HepG2 (cell line): ENCODE measurements around the gene AKT2. TPM values are rescaled to one million over a fixed set of nuclear protein-coding genes. Genes with fewer than 3 reads are reported as not detected.

Experiments
- ADNP ChIP-seq: sonication (generic); formaldehyde crosslinking; IDR thresholded peaks from 2 replicates; pipeline ENCODE4 v1.4.0; 2020; ENCODE audit warnings: missing genetic modification reagents
- CEBPG ChIP-seq: IDR thresholded peaks from 2 replicates; pipeline ENCODE4 v1.6.1; 2016
- MAFK ChIP-seq, 2 experiments: IDR thresholded peaks in 1 of 2; conservative IDR thresholded peaks in 1 of 2; 2 replicates each; pipeline ENCODE4 v1.6.1; 2011; ENCODE audit warnings: improper control_type of control experiment in 2 of 2, low read length in 2 of 2
- NR3C1 ChIP-seq: sonication (generic); formaldehyde crosslinking; IDR thresholded peaks from 2 replicates; pipeline ENCODE4 v1.4.0; 2020; ENCODE audit warnings: missing genetic modification reagents
- PHF8 ChIP-seq: sonication (generic); formaldehyde crosslinking; IDR thresholded peaks from 2 replicates; pipeline ENCODE4 v1.5.0; 2020; ENCODE audit warnings: missing genetic modification reagents
- RCOR2 ChIP-seq: IDR thresholded peaks from 2 replicates; pipeline ENCODE4 v1.6.1; 2016; ENCODE audit warnings: missing biosample characterization, missing genetic modification reagents
- RXRB ChIP-seq: IDR thresholded peaks from 2 replicates; pipeline ENCODE4 v1.6.1; 2016; ENCODE audit warnings: borderline replicate concordance, missing genetic modification reagents, missing compliant biosample characterization
- SATB2 ChIP-seq: sonication (generic); formaldehyde crosslinking; IDR thresholded peaks from 2 replicates; pipeline ENCODE4 v1.5.0; 2020; ENCODE audit warnings: missing genetic modification reagents
- SIX4 ChIP-seq: sonication (generic); formaldehyde crosslinking; IDR thresholded peaks from 2 replicates; pipeline ENCODE4 v1.4.0; 2020; ENCODE audit warnings: missing genetic modification reagents
- ZFP90 ChIP-seq: sonication (generic); formaldehyde crosslinking; IDR thresholded peaks from 2 replicates; pipeline ENCODE4 v1.8.0; 2022; ENCODE audit warnings: missing genetic modification reagents, mild to moderate bottlenecking, inconsistent platforms, borderline replicate concordance
- ZNF20 ChIP-seq: sonication (generic); formaldehyde crosslinking; IDR thresholded peaks from 2 replicates; pipeline ENCODE4 v1.4.0; 2020; ENCODE audit warnings: mild to moderate bottlenecking, moderate library complexity, missing genetic modification reagents
- ZNF331 ChIP-seq: sonication (generic); formaldehyde crosslinking; IDR thresholded peaks from 2 replicates; pipeline ENCODE4 v1.4.0; 2020; ENCODE audit warnings: missing genetic modification reagents
- ZNF367 ChIP-seq: sonication (generic); formaldehyde crosslinking; IDR thresholded peaks from 2 replicates; pipeline ENCODE4 v1.4.0; 2020; ENCODE audit warnings: missing genetic modification reagents, borderline replicate concordance
- ZNF44 ChIP-seq: sonication (generic); formaldehyde crosslinking; IDR thresholded peaks from 2 replicates; pipeline ENCODE4 v1.5.1; 2020; ENCODE audit warnings: mild to moderate bottlenecking, missing genetic modification reagents
- ZNF781 ChIP-seq: sonication (generic); formaldehyde crosslinking; IDR thresholded peaks from 2 replicates; pipeline ENCODE4 v1.5.1; 2020; ENCODE audit warnings: borderline replicate concordance, mild to moderate bottlenecking, missing genetic modification reagents; ENCODE audit errors: not compliant biosample characterization
- ZNF816 ChIP-seq: sonication (generic); formaldehyde crosslinking; IDR thresholded peaks from 2 replicates; pipeline ENCODE4 v1.8.0; 2022; ENCODE audit warnings: missing genetic modification reagents, mild to moderate bottlenecking, borderline replicate concordance
- polyA plus RNA-seq, 8 experiments: library from polyadenylated mRNA; depleted of rRNA in 3 of 8; stranded (reverse) in 7 of 8; unstranded in 1 of 8; fragments of >200 nt; fragmentation: Illumina TruSeq in 4 of 8; extraction: Trizol in 4 of 8; gene quantifications; 2 replicates each; pipeline versions ENCODE4 v1.2.1 to v1.2.3, GENCODE V29; 2011 to 2016; ENCODE audit warnings: low read depth in 4 of 8, missing spikeins in 1 of 8, mixed read lengths in 1 of 8; ENCODE audit not compliant: insufficient read depth in 1 of 8
- total RNA-seq, 5 experiments: library from RNA; depleted of rRNA; stranded (reverse); fragments of >200 nt; fragmentation: Illumina TruSeq; extraction: Trizol; gene quantifications; 2 replicates each; pipeline ENCODE4 v1.2.3, GENCODE V29; 2016; ENCODE audit warnings: low read depth in 1 of 5
- TF ChIP-seq, protein P1 (sequence below): sonication (generic); formaldehyde crosslinking; IDR thresholded peaks from 2 replicates; pipeline ENCODE4 v1.5.0; 2020; ENCODE audit warnings: mild to moderate bottlenecking, missing genetic modification reagents
- TF ChIP-seq, protein P2 (sequence below): sonication (generic); formaldehyde crosslinking; IDR thresholded peaks from 2 replicates; pipeline ENCODE4 v1.8.0; 2022; ENCODE audit warnings: mild to moderate bottlenecking, missing genetic modification reagents; ENCODE audit not compliant: insufficient replicate concordance
- TF ChIP-seq, protein P3 (sequence below): sonication (generic); formaldehyde crosslinking; IDR thresholded peaks from 2 replicates; pipeline ENCODE4 v1.4.0; 2020; ENCODE audit warnings: missing genetic modification reagents, mild to moderate bottlenecking, borderline replicate concordance
- TF ChIP-seq, protein P4 (sequence below): sonication (generic); formaldehyde crosslinking; IDR thresholded peaks from 2 replicates; pipeline ENCODE4 v1.4.0; 2020; ENCODE audit warnings: missing genetic modification reagents, mild to moderate bottlenecking, borderline replicate concordance

AKT2 gene
- total and polyA plus RNA-seq, 2 of the 13 experiments (the other 11 are each of a cell fraction or from before 2014, with no cell fraction given), result 82.1 to 173 TPM

DNA sequence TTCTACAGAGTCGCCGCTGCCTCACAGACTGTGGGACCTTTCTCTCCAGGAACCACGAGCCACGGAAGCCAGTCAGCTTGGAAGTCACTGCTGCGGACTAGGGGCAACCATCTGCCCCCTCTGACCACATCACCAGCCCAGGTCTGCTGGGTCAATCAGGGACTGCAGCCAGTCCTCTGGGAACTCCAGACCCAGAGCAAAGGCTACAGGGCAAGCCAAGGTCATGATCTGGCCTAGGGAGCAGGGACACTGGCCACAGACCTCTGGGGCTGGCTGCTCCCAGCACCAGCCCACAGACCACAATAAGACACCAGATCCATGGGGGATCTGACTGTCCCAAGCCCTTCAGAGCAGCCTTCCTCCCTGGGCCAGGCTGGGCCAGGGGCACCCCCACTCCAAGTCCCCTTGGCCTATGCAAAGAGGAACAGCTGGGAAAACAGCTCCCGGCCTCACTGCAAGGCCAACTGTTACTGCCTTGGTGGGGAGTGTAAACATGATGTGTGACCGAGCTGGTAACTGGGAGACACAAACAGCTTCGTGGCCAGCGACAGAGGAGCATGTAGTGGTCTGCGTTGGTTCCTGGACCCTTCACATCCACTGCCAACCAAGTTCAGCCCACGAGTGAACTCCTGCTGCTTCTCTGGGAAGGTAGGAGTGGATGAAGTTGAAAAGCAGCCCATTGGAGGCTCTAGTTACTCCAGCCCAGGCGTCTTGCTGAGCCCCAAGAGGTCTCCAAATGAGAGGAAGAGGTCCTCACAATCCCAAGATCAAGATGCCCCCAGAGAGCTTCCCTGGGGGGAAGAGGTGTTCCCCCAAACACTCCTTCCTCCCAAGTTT lies 1.5 kb downstream of the AKT2 start (continued):
- TF ChIP-seq, protein P1, sequence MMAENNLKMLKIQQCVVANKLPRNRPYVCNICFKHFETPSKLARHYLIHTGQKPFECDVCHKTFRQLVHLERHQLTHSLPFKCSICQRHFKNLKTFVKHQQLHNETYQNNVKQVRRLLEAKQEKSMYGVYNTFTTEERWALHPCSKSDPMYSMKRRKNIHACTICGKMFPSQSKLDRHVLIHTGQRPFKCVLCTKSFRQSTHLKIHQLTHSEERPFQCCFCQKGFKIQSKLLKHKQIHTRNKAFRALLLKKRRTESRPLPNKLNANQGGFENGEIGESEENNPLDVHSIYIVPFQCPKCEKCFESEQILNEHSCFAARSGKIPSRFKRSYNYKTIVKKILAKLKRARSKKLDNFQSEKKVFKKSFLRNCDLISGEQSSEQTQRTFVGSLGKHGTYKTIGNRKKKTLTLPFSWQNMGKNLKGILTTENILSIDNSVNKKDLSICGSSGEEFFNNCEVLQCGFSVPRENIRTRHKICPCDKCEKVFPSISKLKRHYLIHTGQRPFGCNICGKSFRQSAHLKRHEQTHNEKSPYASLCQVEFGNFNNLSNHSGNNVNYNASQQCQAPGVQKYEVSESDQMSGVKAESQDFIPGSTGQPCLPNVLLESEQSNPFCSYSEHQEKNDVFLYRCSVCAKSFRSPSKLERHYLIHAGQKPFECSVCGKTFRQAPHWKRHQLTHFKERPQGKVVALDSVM (CRISPR knock-in tag), result no peak; the same call in 1 of the 2 replicates
- no peak; the same call in 1 of the 2 replicates for TF ChIP-seq ZNF331 (CRISPR knock-in tag)
- TF ChIP-seq, protein P2, sequence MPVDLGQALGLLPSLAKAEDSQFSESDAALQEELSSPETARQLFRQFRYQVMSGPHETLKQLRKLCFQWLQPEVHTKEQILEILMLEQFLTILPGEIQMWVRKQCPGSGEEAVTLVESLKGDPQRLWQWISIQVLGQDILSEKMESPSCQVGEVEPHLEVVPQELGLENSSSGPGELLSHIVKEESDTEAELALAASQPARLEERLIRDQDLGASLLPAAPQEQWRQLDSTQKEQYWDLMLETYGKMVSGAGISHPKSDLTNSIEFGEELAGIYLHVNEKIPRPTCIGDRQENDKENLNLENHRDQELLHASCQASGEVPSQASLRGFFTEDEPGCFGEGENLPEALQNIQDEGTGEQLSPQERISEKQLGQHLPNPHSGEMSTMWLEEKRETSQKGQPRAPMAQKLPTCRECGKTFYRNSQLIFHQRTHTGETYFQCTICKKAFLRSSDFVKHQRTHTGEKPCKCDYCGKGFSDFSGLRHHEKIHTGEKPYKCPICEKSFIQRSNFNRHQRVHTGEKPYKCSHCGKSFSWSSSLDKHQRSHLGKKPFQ (CRISPR knock-in tag), result peak; percentile 49
- no peak for TF ChIP-seq SATB2 (CRISPR knock-in tag)
- TF ChIP-seq NR3C1 (CRISPR knock-in tag), result no peak
- no peak for TF ChIP-seq CEBPG (CRISPR knock-in tag)
- TF ChIP-seq ZNF781 (CRISPR knock-in tag), result no peak
- TF ChIP-seq ZNF44 (CRISPR knock-in tag), result no peak
- TF ChIP-seq ZNF20 (CRISPR knock-in tag), result no peak
- no peak for TF ChIP-seq ZFP90
- TF ChIP-seq PHF8, result 0 out of 2 replicates have a peak, but pooled peaks have one; percentile 58
- TF ChIP-seq, protein P3, sequence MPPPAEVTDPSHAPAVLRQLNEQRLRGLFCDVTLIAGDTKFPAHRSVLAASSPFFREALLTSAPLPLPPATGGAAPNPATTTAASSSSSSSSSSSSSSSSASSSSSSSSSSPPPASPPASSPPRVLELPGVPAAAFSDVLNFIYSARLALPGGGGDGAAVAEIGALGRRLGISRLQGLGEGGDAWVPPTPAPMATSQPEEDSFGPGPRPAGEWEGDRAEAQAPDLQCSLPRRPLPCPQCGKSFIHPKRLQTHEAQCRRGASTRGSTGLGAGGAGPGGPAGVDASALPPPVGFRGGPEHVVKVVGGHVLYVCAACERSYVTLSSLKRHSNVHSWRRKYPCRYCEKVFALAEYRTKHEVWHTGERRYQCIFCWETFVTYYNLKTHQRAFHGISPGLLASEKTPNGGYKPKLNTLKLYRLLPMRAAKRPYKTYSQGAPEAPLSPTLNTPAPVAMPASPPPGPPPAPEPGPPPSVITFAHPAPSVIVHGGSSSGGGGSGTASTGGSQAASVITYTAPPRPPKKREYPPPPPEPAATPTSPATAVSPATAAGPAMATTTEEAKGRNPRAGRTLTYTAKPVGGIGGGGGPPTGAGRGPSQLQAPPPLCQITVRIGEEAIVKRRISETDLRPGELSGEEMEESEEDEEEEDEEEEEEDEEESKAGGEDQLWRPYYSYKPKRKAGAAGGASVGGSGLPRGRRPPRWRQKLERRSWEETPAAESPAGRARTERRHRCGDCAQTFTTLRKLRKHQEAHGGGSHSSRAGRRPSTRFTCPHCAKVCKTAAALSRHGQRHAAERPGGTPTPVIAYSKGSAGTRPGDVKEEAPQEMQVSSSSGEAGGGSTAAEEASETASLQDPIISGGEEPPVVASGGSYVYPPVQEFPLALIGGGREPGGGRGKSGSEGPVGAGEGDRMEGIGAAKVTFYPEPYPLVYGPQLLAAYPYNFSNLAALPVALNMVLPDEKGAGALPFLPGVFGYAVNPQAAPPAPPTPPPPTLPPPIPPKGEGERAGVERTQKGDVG (CRISPR knock-in tag), result no peak
- TF ChIP-seq ADNP (CRISPR knock-in tag), result no peak
- peak; percentile 95 for TF ChIP-seq RXRB (CRISPR knock-in tag)
- no peak; the same call in 1 of the 2 replicates for TF ChIP-seq ZNF816
- TF ChIP-seq RCOR2, result 0 out of 2 replicates have a peak, but pooled peaks have one; percentile 14
- TF ChIP-seq, protein P4, sequence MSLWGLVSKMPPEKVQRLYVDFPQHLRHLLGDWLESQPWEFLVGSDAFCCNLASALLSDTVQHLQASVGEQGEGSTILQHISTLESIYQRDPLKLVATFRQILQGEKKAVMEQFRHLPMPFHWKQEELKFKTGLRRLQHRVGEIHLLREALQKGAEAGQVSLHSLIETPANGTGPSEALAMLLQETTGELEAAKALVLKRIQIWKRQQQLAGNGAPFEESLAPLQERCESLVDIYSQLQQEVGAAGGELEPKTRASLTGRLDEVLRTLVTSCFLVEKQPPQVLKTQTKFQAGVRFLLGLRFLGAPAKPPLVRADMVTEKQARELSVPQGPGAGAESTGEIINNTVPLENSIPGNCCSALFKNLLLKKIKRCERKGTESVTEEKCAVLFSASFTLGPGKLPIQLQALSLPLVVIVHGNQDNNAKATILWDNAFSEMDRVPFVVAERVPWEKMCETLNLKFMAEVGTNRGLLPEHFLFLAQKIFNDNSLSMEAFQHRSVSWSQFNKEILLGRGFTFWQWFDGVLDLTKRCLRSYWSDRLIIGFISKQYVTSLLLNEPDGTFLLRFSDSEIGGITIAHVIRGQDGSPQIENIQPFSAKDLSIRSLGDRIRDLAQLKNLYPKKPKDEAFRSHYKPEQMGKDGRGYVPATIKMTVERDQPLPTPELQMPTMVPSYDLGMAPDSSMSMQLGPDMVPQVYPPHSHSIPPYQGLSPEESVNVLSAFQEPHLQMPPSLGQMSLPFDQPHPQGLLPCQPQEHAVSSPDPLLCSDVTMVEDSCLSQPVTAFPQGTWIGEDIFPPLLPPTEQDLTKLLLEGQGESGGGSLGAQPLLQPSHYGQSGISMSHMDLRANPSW (CRISPR knock-in tag), result no peak
- TF ChIP-seq SIX4, result no peak
- no peak for TF ChIP-seq ZNF367 (CRISPR knock-in tag)
- TF ChIP-seq MAFK (conservative IDR thresholded peaks at IDR 0.05 in 1 of 2, IDR thresholded peaks at IDR 0.05 in 1 of 2; ENCODE audit: low read length in 2 of 2), result no peak
